ENCODE data around the gene FBXW11.
"Not testable (repeated sequence)": the region's sequence is repeated elsewhere in the genome, so short reads cannot be mapped to it uniquely, and the experiment has no call there.

The FBXW11 gene

GRCh38 chr5:171924493-171925122, 81.8 kb downstream of the FBXW11 start:
- peaks cover 5% of the 10 kb centered on the region for H3K4me1 ChIP-seq
- H3K27me3 ChIP-seq (ENCODE audit: low read depth): no peaks in the 10 kb centered on the region
- no peak overlapping the region for H3K4me3 ChIP-seq
- H3K9me3 ChIP-seq: no peaks in the 10 kb centered on the region
- no peak for DNase-seq (ENCODE audit: low spot score in 2 of 2)
- in situ Hi-C loops (cut with MboI; ENCODE audit: low sequenced_read_pairs): loop anchor here (25.0 kb wide), 1 partner anchor 363 kb away; the partner anchor contains the start of gene UBTD2
- H3K36me3 ChIP-seq (replicated peaks): no peaks in the 10 kb centered on the region; the same call in 1 of the 2 replicates

- in situ Hi-C loops (cut with MboI; ENCODE audit: low sequenced_read_pairs): loop anchor here (25.0 kb wide), 1 partner anchor 366 kb away; the partner anchor contains the start of gene UBTD2
- peaks cover 8% of the 10 kb centered on the region for H3K4me1 ChIP-seq
- H3K4me3 ChIP-seq: no peak overlapping the region
- no peak for DNase-seq (ENCODE audit: low spot score in 2 of 2)
- H3K27me3 ChIP-seq (ENCODE audit: low read depth): no peaks in the 10 kb centered on the region
- H3K9me3 ChIP-seq: no peaks in the 10 kb centered on the region
- H3K36me3 ChIP-seq (replicated peaks): no peaks in the 10 kb centered on the region; the same call in 1 of the 2 replicates
These were observed 85.6 kb downstream of the FBXW11 start for GRCh38 chr5:171920765-171921391.

GRCh38 chr5:171915700-171916099, 90.7 kb downstream of the FBXW11 start:
- in situ Hi-C loops (cut with MboI; ENCODE audit: low sequenced_read_pairs): loop anchor here (25.0 kb wide), 1 partner anchor 372 kb away; the partner anchor contains the start of gene UBTD2
- DNase-seq (ENCODE audit: low spot score in 2 of 2); H3K36me3 ChIP-seq (replicated peaks); H3K4me3 ChIP-seq; H3K27me3 ChIP-seq (ENCODE audit: low read depth); H3K9me3 ChIP-seq: not testable (repeated sequence)
- peaks cover 17% of the 10 kb centered on the region for H3K4me1 ChIP-seq

- H3K27me3 ChIP-seq (ENCODE audit: low read depth): no peaks in the 10 kb centered on the region
- in situ Hi-C loops (cut with MboI; ENCODE audit: low sequenced_read_pairs): loop anchor here (5.0 to 25.0 kb wide), 2 partner anchors 127 to 372 kb away; partner anchors contain the start of gene UBTD2
- DNase-seq (ENCODE audit: low spot score in 2 of 2): no peak
These were observed 91.6 kb downstream of the FBXW11 start for GRCh38 chr5:171914726-171915338.

GRCh38 chr5:171913987-171914273, 92.5 kb downstream of the FBXW11 start:
- in situ Hi-C loops (cut with MboI; ENCODE audit: low sequenced_read_pairs): loop anchor here (5.0 to 25.0 kb wide), 2 partner anchors 128 to 373 kb away; partner anchors contain the start of gene UBTD2
- no peak for DNase-seq (ENCODE audit: low spot score in 2 of 2)

More at GRCh38 chr5:171914726-171915338, 91.6 kb downstream of the FBXW11 start:
- H3K36me3 ChIP-seq (replicated peaks): no peaks in the 10 kb centered on the region; the same call in 1 of the 2 replicates
- H3K4me3 ChIP-seq: no peak overlapping the region
- no peaks in the 10 kb centered on the region for H3K9me3 ChIP-seq
- H3K4me1 ChIP-seq: peaks cover 15% of the 10 kb centered on the region

GRCh38 chr5:171911152-171911551, 95.3 kb downstream of the FBXW11 start:
- DNase-seq (ENCODE audit: low spot score in 2 of 2): no peak
- in situ Hi-C loops (cut with MboI; ENCODE audit: low sequenced_read_pairs): loop anchor here (5.0 to 25.0 kb wide), 2 partner anchors 131 to 376 kb away; partner anchors contain the start of gene UBTD2
- H3K9me3 ChIP-seq: no peaks in the 10 kb centered on the region

More at GRCh38 chr5:171913987-171914273, 92.5 kb downstream of the FBXW11 start:
- H3K4me1 ChIP-seq: peaks cover 9% of the 10 kb centered on the region; the same call in 1 of the 2 replicates
- no peaks in the 10 kb centered on the region for H3K9me3 ChIP-seq
- H3K36me3 ChIP-seq (replicated peaks): no peaks in the 10 kb centered on the region; the same call in 1 of the 2 replicates
- H3K27me3 ChIP-seq (ENCODE audit: low read depth): no peaks in the 10 kb centered on the region
- H3K4me3 ChIP-seq: no peak overlapping the region

GRCh38 chr5:171908638-171909037, 97.8 kb downstream of the FBXW11 start:
- DNase-seq (ENCODE audit: low spot score in 2 of 2): no peak
- H3K27me3 ChIP-seq (ENCODE audit: low read depth): no peaks in the 10 kb centered on the region
- H3K4me3 ChIP-seq: no peak overlapping the region
- H3K36me3 ChIP-seq (replicated peaks): no peaks in the 10 kb centered on the region; the same call in 1 of the 2 replicates
- in situ Hi-C loops (cut with MboI; ENCODE audit: low sequenced_read_pairs): loop anchor here (25.0 kb wide), 1 partner anchor 379 kb away; the partner anchor contains the start of gene UBTD2
- H3K9me3 ChIP-seq: no peaks in the 10 kb centered on the region
- H3K4me1 ChIP-seq: no peaks in the 10 kb centered on the region

More at GRCh38 chr5:171911152-171911551, 95.3 kb downstream of the FBXW11 start:
- Histone ChIP-seq H3K27me3 (ENCODE audit: low read depth) (no peaks in the 10 kb centered on the region), H3K4me3 (no peak overlapping the region), H3K36me3 (replicated peaks) (no peaks in the 10 kb centered on the region; the same call in 1 of the 2 replicates), H3K4me1 (peaks cover 9% of the 10 kb centered on the region; the same call in 1 of the 2 replicates)

GRCh38 chr5:171907725-171908343, 98.6 kb downstream of the FBXW11 start:
- Histone ChIP-seq H3K9me3 (no peaks in the 10 kb centered on the region), H3K36me3 (replicated peaks) (no peaks in the 10 kb centered on the region; the same call in 1 of the 2 replicates), H3K4me1 (no peaks in the 10 kb centered on the region), H3K27me3 (ENCODE audit: low read depth) (no peaks in the 10 kb centered on the region), H3K4me3 (no peak overlapping the region)
- in situ Hi-C loops (cut with MboI; ENCODE audit: low sequenced_read_pairs): loop anchor here (25.0 kb wide), 1 partner anchor 379 kb away; the partner anchor contains the start of gene UBTD2
- peak; percentile 59 to 68 for DNase-seq (ENCODE audit: low spot score in 2 of 2)

GRCh38 chr5:171906703-171907590, 99.5 kb downstream of the FBXW11 start:
- H3K4me1 ChIP-seq: no peaks in the 10 kb centered on the region
- in situ Hi-C loops (cut with MboI; ENCODE audit: low sequenced_read_pairs): loop anchor here (25.0 kb wide), 1 partner anchor 380 kb away; the partner anchor contains the start of gene UBTD2
- H3K9me3 ChIP-seq: no peaks in the 10 kb centered on the region
- H3K4me3 ChIP-seq: no peak overlapping the region
- no peaks in the 10 kb centered on the region; the same call in 1 of the 2 replicates for H3K36me3 ChIP-seq (replicated peaks)
- H3K27me3 ChIP-seq (ENCODE audit: low read depth): no peaks in the 10 kb centered on the region
- DNase-seq (ENCODE audit: low spot score in 2 of 2): no peak

- H3K36me3 ChIP-seq (replicated peaks): no peaks in the 10 kb centered on the region
- no peaks in the 10 kb centered on the region for H3K4me1 ChIP-seq
- in situ Hi-C loops (cut with MboI; ENCODE audit: low sequenced_read_pairs): loop anchor here (25.0 kb wide), 1 partner anchor 381 kb away; the partner anchor contains the start of gene UBTD2
- no peaks in the 10 kb centered on the region for H3K27me3 ChIP-seq (ENCODE audit: low read depth)
- no peak overlapping the region for H3K4me3 ChIP-seq
- no peaks in the 10 kb centered on the region for H3K9me3 ChIP-seq
- DNase-seq (ENCODE audit: low spot score in 2 of 2): no peak
These were observed 100.3 kb downstream of the FBXW11 start for GRCh38 chr5:171906066-171906570.

GRCh38 chr5:171904886-171905285, 101.6 kb downstream of the FBXW11 start:
- no peaks in the 10 kb centered on the region for H3K4me1 ChIP-seq
- H3K9me3 ChIP-seq: no peaks in the 10 kb centered on the region
- in situ Hi-C loops (cut with MboI; ENCODE audit: low sequenced_read_pairs): loop anchor here (25.0 kb wide), 1 partner anchor 382 kb away; the partner anchor contains the start of gene UBTD2
- no peaks in the 10 kb centered on the region for H3K27me3 ChIP-seq (ENCODE audit: low read depth)
- no peak overlapping the region for H3K4me3 ChIP-seq
- no peak for DNase-seq (ENCODE audit: low spot score in 2 of 2)
- no peaks in the 10 kb centered on the region for H3K36me3 ChIP-seq (replicated peaks)

- no peak for DNase-seq (ENCODE audit: low spot score in 2 of 2)
- Histone ChIP-seq H3K36me3 (replicated peaks) (no peaks in the 10 kb centered on the region; the same call in 1 of the 2 replicates), H3K9me3 (no peaks in the 10 kb centered on the region), H3K4me3 (no peak overlapping the region), H3K4me1 (no peaks in the 10 kb centered on the region), H3K27me3 (ENCODE audit: low read depth) (no peaks in the 10 kb centered on the region)
- in situ Hi-C loops (cut with MboI; ENCODE audit: low sequenced_read_pairs): loop anchor here (25.0 kb wide), 1 partner anchor 386 kb away; the partner anchor contains the start of gene UBTD2
These were observed 104.7 kb downstream of the FBXW11 start for GRCh38 chr5:171901764-171902163.

Measured in HAP-1 (cell line).